Dermis microvascular lymphatic vessel endothelial cell (primary cell): ENCODE data around the gene EVX2. TPM values are rescaled to one million over a fixed set of nuclear protein-coding genes. Genes with fewer than 3 reads are reported as not detected.

Experiments
- DNase-seq, 2 donors: peaks; one replicate each; pipeline versions ENCODE4 v3.0.0 to v3.0.0-alpha.2; 2010; ENCODE audit warnings: low read depth in 2 of 2
- total RNA-seq: library from RNA; depleted of rRNA; stranded (reverse); fragments of >200 nt; gene quantifications from 2 replicates; pipeline ENCODE4 v1.2.1, GENCODE V29; 2014

The EVX2 gene
- total RNA-seq, 1 donor from 2014 or later, result not detected

- DNase-seq, result no peak
Measured at GRCh38 chr2:176066645-176067588, 16.8 kb downstream of the EVX2 start.

- DNase-seq, result no peak
Measured at GRCh38 chr2:176063958-176064357, 19.8 kb downstream of the EVX2 start.

GRCh38 chr2:176056406-176056805 lies 27.4 kb downstream of the EVX2 start:
- DNase-seq, result no peak

- DNase-seq, result no peak
Measured at GRCh38 chr2:176039375-176039774, 44.4 kb downstream of the EVX2 start.

GRCh38 chr2:176038694-176039093 lies 45.1 kb downstream of the EVX2 start:
- DNase-seq, result no peak

GRCh38 chr2:176035013-176035691 lies 48.6 kb downstream of the EVX2 start:
- DNase-seq, result no peak

- no peak for DNase-seq
Measured at GRCh38 chr2:176027806-176028205, 56.0 kb downstream of the EVX2 start.

Other genes starting within 250 kb of the EVX2 start
- 4.2 and 5.7 TPM in 2 replicates for gene LNPK, start 81.7 kb downstream of the EVX2 start, total RNA-seq
- under 0.01 TPM in 1 of 2 replicates, not detected in the other for gene HOXD13, start 8.8 kb upstream of the EVX2 start, total RNA-seq
- gene HOXD12, start 15.8 kb upstream of the EVX2 start, total RNA-seq, result not detected in 2 replicates
- not detected in 2 replicates for gene HOXD11, start 23.3 kb upstream of the EVX2 start, total RNA-seq
- gene HOXD10, start 32.8 kb upstream of the EVX2 start, total RNA-seq, result 7.8 and 9.9 TPM in 2 replicates
- gene HOXD9, start 38.8 kb upstream of the EVX2 start, total RNA-seq, result 16.8 and 18.6 TPM in 2 replicates
- 17.2 and 20.9 TPM in 2 replicates for gene HOXD8, start 45.7 kb upstream of the EVX2 start, total RNA-seq
- gene HOXD4, start 67.6 kb upstream of the EVX2 start, total RNA-seq, result 2.3 and 2.5 TPM in 2 replicates
- gene HOXD3, start 73.3 kb upstream of the EVX2 start, total RNA-seq, result 5.6 and 7.2 TPM in 2 replicates
- 4.6 and 8.2 TPM in 2 replicates for gene HOXD1, start 104.7 kb upstream of the EVX2 start, total RNA-seq
- 23.2 and 26.8 TPM in 2 replicates for gene MTX2, start 185.5 kb upstream of the EVX2 start, total RNA-seq